HepG2 (cell line): ENCODE data around the gene ZDHHC7. TPM values are rescaled to one million over a fixed set of nuclear protein-coding genes. Genes with fewer than 3 reads are reported as not detected.

Experiments
- ATAC-seq: fragments of 200-7000 bp; cut with Tn5 transposase; 3 replicates; pipeline ENCODE4 v1.9.1; 2020; ENCODE audit warnings: mild to moderate bottlenecking, moderate library complexity
- BruUV-seq: library from RNA; stranded (reverse); fragments of 400-500 nt; replicated peaks from 2 replicates; lab custom pipeline; 2021; lab: Mats Ljungman, UMichigan
- CTCF ChIA-PET: fragments of 300-600 bp; formaldehyde crosslinking; extraction: SDS; loops from one replicate; lab custom pipeline; 2021; ENCODE audit warnings: low total read pairs, inconsistent platforms, low intra/inter-chr PET ratio; lab: Yijun Ruan, JAX
- POLR2A ChIA-PET: fragments of 350-600 bp; sonication (Branson Sonifier 250); formaldehyde crosslinking; loops from one replicate; lab custom pipeline; 2020; ENCODE audit warnings: antibody characterized with exemption, inconsistent platforms; lab: Yijun Ruan, JAX
- DNase-seq: peaks from one replicate; pipeline ENCODE4 v3.0.0-alpha.2; 2015; ENCODE audit warnings: low spot score
- FAIRE-seq: peaks from 3 replicates; lab custom pipeline; 2011; peaks lifted over from hg19 to GRCh38; lab: Jason Lieb, UNC
- H2AFZ ChIP-seq: one replicate; pipeline ENCODE4 v1.6.1; 2011; ENCODE audit warnings: low read length, inconsistent platforms
- H3K27ac ChIP-seq: fragments of 300-600 bp; 3 replicates; pipeline ENCODE4 v1.8.0; 2011; ENCODE audit warnings: mixed run types, mild to moderate bottlenecking, mixed read lengths, low read length, inconsistent platforms; ENCODE audit not compliant: insufficient read depth; ENCODE audit errors: extremely low read length
- H3K27me3 ChIP-seq, 2 experiments: fragments of 200-600 bp in 1 of 2; 2 replicates in 1 of 2; 3 replicates in 1 of 2; pipeline versions ENCODE4 v1.6.0 to v1.8.0; 2011; ENCODE audit warnings: low read length in 2 of 2, mild to moderate bottlenecking in 2 of 2, moderate library complexity in 2 of 2, inconsistent platforms in 1 of 2; ENCODE audit not compliant: insufficient read depth in 2 of 2, control insufficient read depth in 1 of 2
- H3K36me3 ChIP-seq, 2 experiments: fragments of 200-600 bp in 1 of 2; replicated peaks in 1 of 2; 2 replicates in 1 of 2; 3 replicates in 1 of 2; pipeline versions ENCODE4 v1.5.1 to v1.8.0; 2011; ENCODE audit warnings: low read length in 2 of 2, inconsistent platforms in 1 of 2; ENCODE audit not compliant: insufficient read depth in 2 of 2, control insufficient read depth in 1 of 2
- H3K4me1 ChIP-seq: 2 replicates; pipeline ENCODE4 v1.5.1; 2012; ENCODE audit warnings: low read length, inconsistent platforms; ENCODE audit not compliant: insufficient read depth
- H3K4me2 ChIP-seq: 2 replicates; pipeline ENCODE4 v1.6.0; 2011; ENCODE audit warnings: low read depth, low read length, inconsistent platforms
- H3K4me3 ChIP-seq, 3 experiments: fragments of 200-600 bp in 1 of 3; sonication (generic), shearing (Covaris generic) in 1 of 3; replicated peaks in 1 of 3; 2 replicates each; pipeline ENCODE4 v1.5.1; 2011 to 2016; ENCODE audit warnings: low read length in 3 of 3, inconsistent platforms in 2 of 3, low read depth in 2 of 3, mild to moderate bottlenecking in 2 of 3, control low read depth in 1 of 3, mixed read lengths in 1 of 3; ENCODE audit not compliant: insufficient read depth in 1 of 3
- H3K79me2 ChIP-seq: one replicate; pipeline ENCODE4 v1.6.1; 2011; ENCODE audit warnings: low read length, inconsistent platforms; ENCODE audit not compliant: insufficient read depth
- H3K9ac ChIP-seq: 2 replicates; pipeline ENCODE4 v1.6.0; 2011; ENCODE audit warnings: mild to moderate bottlenecking, low read depth, low read length, inconsistent platforms; ENCODE audit not compliant: insufficient read depth
- H3K9me3 ChIP-seq: 2 replicates; pipeline ENCODE4 v1.5.1; 2012; ENCODE audit warnings: mild to moderate bottlenecking, low read length
- H4K20me1 ChIP-seq: 2 replicates; pipeline ENCODE4 v1.6.0; 2011; ENCODE audit warnings: inconsistent platforms, mild to moderate bottlenecking, low read length, moderate library complexity; ENCODE audit not compliant: insufficient read depth
- ARID5B ChIP-seq: IDR thresholded peaks from 2 replicates; pipeline ENCODE4 v1.4.0; 2020; ENCODE audit warnings: mild to moderate bottlenecking, missing genetic modification reagents
- CERS6 ChIP-seq: sonication (generic); formaldehyde crosslinking; IDR thresholded peaks from 2 replicates; pipeline ENCODE4 v1.5.0; 2020; ENCODE audit warnings: missing genetic modification reagents
- E2F5 ChIP-seq: sonication (generic); formaldehyde crosslinking; conservative IDR thresholded peaks from 2 replicates; pipeline ENCODE4 v1.4.0; 2020; ENCODE audit warnings: missing genetic modification reagents
- HOXA3 ChIP-seq: sonication (generic); formaldehyde crosslinking; IDR thresholded peaks from 2 replicates; pipeline ENCODE4 v1.5.0; 2020; ENCODE audit warnings: missing genetic modification reagents
- IKZF5 ChIP-seq: IDR thresholded peaks from 2 replicates; pipeline ENCODE4 v1.6.1; 2018; ENCODE audit warnings: missing genetic modification reagents, mild to moderate bottlenecking, missing compliant biosample characterization
- JUN ChIP-seq: sonication (generic); formaldehyde crosslinking; IDR thresholded peaks from 2 replicates; pipeline ENCODE4 v1.4.0; 2020; ENCODE audit warnings: mild to moderate bottlenecking, missing genetic modification reagents
- KDM3A ChIP-seq: IDR thresholded peaks from 2 replicates; pipeline ENCODE4 v1.6.1; 2018; ENCODE audit warnings: low read depth, missing compliant biosample characterization
- SRF ChIP-seq: IDR thresholded peaks from 2 replicates; pipeline ENCODE4 v1.6.1; 2011; ENCODE audit warnings: mild to moderate bottlenecking, low read depth, low read length, moderate library complexity
- TAF15 ChIP-seq: fragments of 200-400 bp; formaldehyde crosslinking; IDR thresholded peaks from one replicate; pipeline ENCODE4 v1.6.1; 2018; ENCODE audit warnings: mild to moderate bottlenecking, low read depth, low read length; ENCODE audit not compliant: poor library complexity, severe bottlenecking
- U2AF1 ChIP-seq: fragments of 200-400 bp; formaldehyde crosslinking; optimal IDR thresholded peaks from 2 replicates; pipeline ENCODE3; 2017; ENCODE audit warnings: mild to moderate bottlenecking, low read depth, low read length
- ZNF687 ChIP-seq: sonication (generic); formaldehyde crosslinking; IDR thresholded peaks from 2 replicates; pipeline ENCODE4 v1.5.1; 2020; ENCODE audit warnings: mild to moderate bottlenecking, missing genetic modification reagents, moderate library complexity
- ZNF780A ChIP-seq: sonication (generic); formaldehyde crosslinking; IDR thresholded peaks from 2 replicates; pipeline ENCODE4 v1.8.0; 2022; ENCODE audit warnings: mild to moderate bottlenecking, missing genetic modification reagents, moderate library complexity
- WGBS: methylation state at CpG from one replicate; pipeline ENCODE4 v1.1.6; 2017; ENCODE audit warnings: low lambda C conversion rate; 5-methylcytosine and 5-hydroxymethylcytosine counted together
- in situ Hi-C: cut with HindIII; loops from 2 replicates; pipeline ENCODE4 v1.10.0; 2017; ENCODE audit warnings: low pct_unique_long_range_greater_than_20kb; ENCODE audit not compliant: extremely low pct_ligation_motif_present
- intact Hi-C: fragments of 100-400 bp; cut with micrococcal nuclease; formaldehyde crosslinking; loops from one replicate; pipeline ENCODE4 v1.10.0; 2022; ENCODE audit not compliant: unreplicated experiment
- polyA plus RNA-seq, 8 experiments: library from polyadenylated mRNA; depleted of rRNA in 3 of 8; stranded (reverse) in 7 of 8; unstranded in 1 of 8; fragments of >200 nt; fragmentation: Illumina TruSeq in 4 of 8; extraction: Trizol in 4 of 8; gene quantifications; 2 replicates each; pipeline versions ENCODE4 v1.2.1 to v1.2.3, GENCODE V29; 2011 to 2016; ENCODE audit warnings: low read depth in 4 of 8, missing spikeins in 1 of 8, mixed read lengths in 1 of 8; ENCODE audit not compliant: insufficient read depth in 1 of 8
- total RNA-seq, 5 experiments: library from RNA; depleted of rRNA; stranded (reverse); fragments of >200 nt; fragmentation: Illumina TruSeq; extraction: Trizol; gene quantifications; 2 replicates each; pipeline ENCODE4 v1.2.3, GENCODE V29; 2016; ENCODE audit warnings: low read depth in 1 of 5

ZDHHC7 gene
- total and polyA plus RNA-seq, 2 of the 13 experiments (the other 11 are each of a cell fraction or from before 2014, with no cell fraction given): 46.8 to 67.6 TPM

- intact Hi-C loops: no loop called here
- no peak overlapping the region; the same call in 1 of the 2 replicates for H3K9ac ChIP-seq
- H3K9me3 ChIP-seq: no peaks in the 10 kb centered on the region
- peaks cover 5 to 7% of the 10 kb centered on the region in 2 experiments; a peak in 4 of 5 replicates for H3K36me3 ChIP-seq
- in situ Hi-C loops: no loop called here
- peak overlapping the region; percentile 22 for H3K4me2 ChIP-seq
- H2AFZ ChIP-seq: no peak overlapping the region
- ChIA-PET POLR2A (interaction anchor here (1.5 to 2.1 kb wide), 2 partner anchors 11 to 30 kb away, joined by 3 to 9 read pairs; no protein-coding TSS in a partner anchor), CTCF (no interaction called here)
- no peak overlapping the region for H3K27ac ChIP-seq
- no peaks in the 10 kb centered on the region; a peak in 1 of 5 replicates for H3K27me3 ChIP-seq
- peaks cover 95% of the 10 kb centered on the region for H3K4me1 ChIP-seq
- BruUV-seq: no TSS peak
- H4K20me1 ChIP-seq: peaks cover 21% of the 10 kb centered on the region; the same call in 1 of the 2 replicates
- DNase-seq (no peak), FAIRE-seq (no peak), ATAC-seq (no peak)
- no peak overlapping the region for H3K4me3 ChIP-seq
- whole genome bisulfite sequencing: 93% methylated on average over 11 of the region's 11 CpGs
- H3K79me2 ChIP-seq: peaks cover 87% of the 10 kb centered on the region
- TF ChIP-seq E2F5 (CRISPR knock-in tag) (no peak), KDM3A (CRISPR knock-in tag) (no peak), SRF (no peak), TAF15 (no peak), HOXA3 (CRISPR knock-in tag) (no peak), ZNF780A (no peak), U2AF1 (no peak), CERS6 (CRISPR knock-in tag) (no peak), IKZF5 (no peak), ARID5B (CRISPR knock-in tag) (no peak), ZNF687 (CRISPR knock-in tag) (no peak), JUN (CRISPR knock-in tag) (no peak)
Observed at GRCh38 chr16:85005285-85006069, 5.9 kb downstream of the ZDHHC7 start.
